ENCODE data around the gene CACHD1.

The CACHD1 gene

DNA sequence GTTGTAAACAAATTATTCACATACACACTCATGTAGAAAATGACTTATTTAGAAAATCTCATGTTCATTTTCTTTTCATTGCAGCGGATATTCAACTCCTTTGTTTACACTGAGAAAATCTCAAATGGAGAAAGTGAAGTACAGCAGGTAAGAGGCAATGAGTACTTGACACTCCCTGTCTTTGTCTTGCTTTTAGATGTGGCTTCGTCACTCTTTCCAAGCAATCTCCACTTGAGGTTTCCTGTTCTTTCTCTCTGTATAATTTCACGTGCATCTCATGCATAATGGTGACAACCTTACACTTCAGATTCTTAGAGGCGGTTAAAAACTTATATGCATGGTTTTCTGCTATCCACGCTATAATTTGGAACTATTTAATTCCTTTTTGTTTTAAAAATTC, 80.6 kb downstream of the CACHD1 start:
- DNase-seq (ENCODE audit: low read depth): no peak

DNA sequence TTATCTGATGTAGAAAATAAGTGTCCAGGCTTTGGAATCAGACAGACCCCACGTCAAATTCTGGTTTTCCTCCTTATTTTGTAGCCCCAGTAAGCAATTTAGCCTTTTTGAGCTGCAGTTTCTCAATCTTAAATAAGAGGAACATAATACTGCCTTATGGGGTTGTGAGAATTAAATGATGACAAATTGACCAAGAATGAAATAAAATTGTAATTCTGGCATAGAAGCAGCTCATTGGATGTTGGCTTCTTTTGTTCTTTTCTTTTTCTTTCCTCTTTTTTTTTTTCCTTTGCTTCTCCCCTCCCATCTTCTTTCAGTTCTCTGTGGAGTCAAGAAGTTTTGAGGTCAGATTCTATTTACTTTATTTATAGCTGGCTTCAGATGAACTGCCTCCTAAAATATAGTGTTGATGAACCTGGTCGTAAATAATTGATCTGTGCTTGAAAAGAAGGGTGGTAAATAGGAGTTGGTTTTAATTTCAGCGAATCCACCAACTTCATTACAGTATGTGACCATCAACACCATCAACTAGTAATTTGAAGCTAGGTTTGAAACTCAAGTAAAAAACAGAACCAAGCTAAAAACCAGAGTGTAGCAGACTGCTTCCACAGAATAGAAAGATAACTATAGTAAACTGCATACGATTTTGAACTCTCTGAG, 81.1 kb downstream of the CACHD1 start:
- DNase-seq (ENCODE audit: low read depth): no peak

GRCh38 chr1:64553285-64553684, 83.4 kb downstream of the CACHD1 start:
- no peak for DNase-seq (ENCODE audit: low read depth)

GRCh38 chr1:64555947-64556346, 86.0 kb downstream of the CACHD1 start:
- DNase-seq (ENCODE audit: low read depth): no peak

DNA sequence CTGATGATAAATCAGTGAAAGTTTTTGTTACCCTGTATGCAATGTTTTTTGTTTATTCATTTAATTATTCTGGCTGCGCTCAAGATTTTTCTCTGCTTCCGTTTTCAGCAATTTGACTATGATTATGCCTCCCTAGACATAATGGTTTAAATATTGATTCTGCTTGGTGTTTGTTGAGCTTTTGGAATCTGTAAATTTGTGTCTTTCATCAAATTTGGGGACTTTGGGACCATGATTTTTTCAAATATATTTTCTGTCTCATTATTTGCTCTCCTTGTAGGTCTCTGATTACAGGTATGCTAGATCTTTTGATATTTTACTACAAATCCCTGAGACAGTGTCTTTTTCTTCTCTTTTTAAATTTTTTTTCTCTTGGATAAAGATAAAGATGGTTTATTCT, 92.1 kb downstream of the CACHD1 start:
- no peak for DNase-seq (ENCODE audit: low read depth)

GRCh38 chr1:64563958-64564565, 94.1 kb downstream of the CACHD1 start:
- DNase-seq (ENCODE audit: low read depth): no peak

DNA sequence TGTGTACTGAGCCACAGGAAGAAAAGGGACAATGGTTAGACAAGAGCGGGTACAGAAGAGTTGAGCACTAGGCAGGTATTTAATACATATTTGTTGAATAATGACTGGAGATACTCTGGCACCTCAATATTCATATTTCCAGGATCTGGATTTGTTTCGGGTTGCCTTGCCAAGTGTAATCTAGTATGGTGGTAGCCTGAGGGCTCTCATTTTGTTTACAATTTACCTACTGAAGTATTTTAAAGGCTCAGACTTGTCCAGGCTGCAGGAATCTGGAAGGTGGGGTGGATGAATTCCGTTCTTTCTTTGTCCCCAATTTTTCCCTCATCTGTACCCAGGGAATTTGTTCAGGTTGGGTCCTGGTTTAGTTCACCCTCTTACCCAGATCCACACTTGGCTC, 95.0 kb downstream of the CACHD1 start:
- no peak for DNase-seq (ENCODE audit: low read depth)

- DNase-seq (ENCODE audit: low read depth): no peak
Observed at GRCh38 chr1:64567426-64568170, 97.7 kb downstream of the CACHD1 start.

DNA sequence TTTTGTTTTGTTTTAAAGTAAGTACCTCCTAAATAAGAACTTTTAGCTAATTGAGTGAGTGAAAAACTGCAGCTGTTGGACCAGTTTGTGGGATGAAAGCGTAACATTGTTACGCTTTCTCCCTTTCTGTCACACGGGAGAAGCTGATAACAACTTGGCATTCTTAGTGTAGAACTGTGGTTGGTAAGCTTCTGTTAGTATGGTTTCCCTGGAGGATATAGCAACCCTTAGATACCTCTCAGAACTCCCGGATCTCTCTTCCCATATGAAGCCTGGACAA, 98.2 kb downstream of the CACHD1 start:
- no peak for DNase-seq (ENCODE audit: low read depth)

- no peak for DNase-seq (ENCODE audit: low read depth)
Observed at GRCh38 chr1:64569411-64569810, 99.5 kb downstream of the CACHD1 start.

GRCh38 chr1:64570267-64570855, 100.4 kb downstream of the CACHD1 start:
- no peak for DNase-seq (ENCODE audit: low read depth)

GRCh38 chr1:64572222-64572900, 102.4 kb downstream of the CACHD1 start:
- DNase-seq (ENCODE audit: low read depth): no peak

GRCh38 chr1:64574301-64574700, 104.4 kb downstream of the CACHD1 start:
- no peak for DNase-seq (ENCODE audit: low read depth)

DNA sequence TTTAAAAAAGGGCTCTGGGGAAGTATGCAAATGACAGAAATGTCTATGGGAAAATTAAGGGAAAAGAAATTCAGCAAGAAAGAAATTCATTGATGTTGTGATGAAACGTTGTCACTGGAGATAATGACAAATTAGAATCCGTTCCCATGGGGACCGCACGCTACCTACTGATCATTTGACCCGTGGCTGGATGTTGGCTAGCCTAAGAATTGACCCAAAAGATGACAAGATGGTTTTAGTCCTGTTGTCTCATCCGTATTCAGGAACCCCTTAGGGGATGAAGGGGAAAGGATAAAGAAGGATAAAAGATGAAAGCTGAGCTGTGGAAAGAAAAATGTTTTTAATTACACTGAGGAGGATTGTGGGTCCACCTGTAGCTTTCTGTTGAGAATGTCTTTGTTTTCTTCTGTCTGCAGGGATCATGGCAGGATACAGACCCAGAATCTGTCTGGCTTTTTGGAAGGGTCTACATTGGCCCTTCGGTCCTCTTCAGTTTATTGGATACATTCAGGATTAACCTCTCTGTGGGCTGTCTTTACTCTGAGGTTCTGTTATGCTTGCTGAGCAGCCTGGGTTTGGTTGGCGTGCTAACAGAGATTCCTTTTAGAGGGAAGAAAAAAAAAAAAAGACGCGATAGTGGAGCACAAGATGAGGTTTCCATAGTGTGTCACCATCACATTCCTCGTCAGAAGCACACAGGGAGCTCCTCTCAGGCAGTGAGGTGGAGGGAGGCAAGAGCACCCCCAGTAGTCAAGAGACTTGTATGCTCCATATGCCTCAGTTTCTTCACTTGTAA, 106.2 kb downstream of the CACHD1 start:
- DNase-seq (ENCODE audit: low read depth): no peak

DNA sequence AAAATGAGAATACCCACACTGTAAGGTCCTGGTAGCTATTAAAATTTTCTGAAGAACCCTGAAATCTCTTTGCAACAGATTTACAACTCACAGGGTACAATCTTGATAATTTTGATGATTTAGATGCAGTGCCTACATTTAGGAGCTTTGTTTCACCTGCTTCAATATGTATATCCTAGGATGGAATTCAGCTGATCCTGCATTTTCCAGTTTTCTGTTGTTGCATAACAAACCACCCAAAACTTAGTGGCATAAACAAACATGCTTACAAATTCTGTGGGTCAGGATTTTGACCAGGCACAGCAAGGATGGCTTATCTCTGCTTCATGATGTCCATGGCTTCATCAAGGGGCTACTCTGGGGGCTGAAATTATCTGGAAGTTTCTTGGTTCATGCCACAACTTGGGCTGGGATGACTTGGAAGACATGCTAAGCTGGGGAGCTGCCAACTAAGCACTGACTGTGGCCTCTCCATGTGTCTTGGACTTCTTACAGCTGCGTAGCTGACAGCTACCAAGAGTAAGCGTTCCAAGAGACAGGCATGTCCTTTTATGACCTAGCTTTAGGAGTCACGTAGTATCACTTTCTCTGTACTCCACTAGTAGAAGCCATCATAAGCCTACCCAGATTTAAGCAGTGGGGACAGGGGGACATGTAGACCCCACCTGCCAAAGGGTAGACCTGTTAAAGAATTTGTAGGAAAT, 108.5 kb downstream of the CACHD1 start:
- DNase-seq (ENCODE audit: low read depth): no peak

GRCh38 chr1:64579767-64580166, 109.8 kb downstream of the CACHD1 start:
- no peak for DNase-seq (ENCODE audit: low read depth)

GRCh38 chr1:64581135-64581842, 111.4 kb downstream of the CACHD1 start:
- DNase-seq (ENCODE audit: low read depth): no peak

GRCh38 chr1:64581843-64582185, 111.9 kb downstream of the CACHD1 start:
- no peak for DNase-seq (ENCODE audit: low read depth)

GRCh38 chr1:64584479-64584878, 114.5 kb downstream of the CACHD1 start:
- no peak for DNase-seq (ENCODE audit: low read depth)

DNA sequence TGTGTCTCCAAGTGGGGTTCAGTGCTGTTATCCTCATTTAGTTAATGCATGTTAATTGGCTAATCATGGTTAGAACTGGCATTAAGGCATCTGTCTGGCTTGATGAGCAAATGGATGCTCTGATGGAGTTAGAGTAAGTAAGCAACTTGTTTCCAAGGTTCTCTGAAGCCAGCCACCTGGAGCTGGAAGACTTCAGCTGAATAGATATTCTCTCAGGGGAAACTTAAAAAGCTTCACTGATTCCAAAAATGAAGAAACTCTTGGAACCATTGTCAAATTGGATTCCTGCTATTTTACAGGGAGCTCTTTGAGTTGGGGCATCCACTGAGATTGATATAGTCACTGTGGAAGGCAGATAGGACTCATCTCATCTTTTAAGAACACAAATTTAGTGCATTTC, 118.9 kb downstream of the CACHD1 start:
- no peak for DNase-seq (ENCODE audit: low read depth)

DNA sequence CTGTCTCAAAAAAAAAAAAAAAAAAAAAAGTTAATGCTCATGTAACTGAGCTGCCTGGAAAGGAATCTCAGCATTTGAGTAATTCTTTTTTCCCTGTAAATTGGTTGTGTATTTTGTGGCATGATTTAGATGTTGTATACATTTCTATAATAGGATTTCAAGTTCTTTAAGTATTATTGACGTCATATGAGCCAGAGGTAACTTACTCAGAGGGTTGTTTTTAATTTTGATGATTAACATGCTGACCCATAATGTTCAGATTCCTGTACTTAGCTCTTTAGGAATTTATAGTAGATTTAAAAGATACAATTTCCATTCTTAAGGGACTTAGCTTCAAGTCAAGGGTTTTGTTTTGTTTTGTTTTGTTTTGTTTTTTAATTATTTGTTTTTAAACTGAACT, 120.4 kb downstream of the CACHD1 start:
- no peak for DNase-seq (ENCODE audit: low read depth)
